ENCODE results near the gene HSCB. TPM values are rescaled to one million over a fixed set of nuclear protein-coding genes. Genes with fewer than 3 reads are reported as not detected.

HSCB gene
- total and polyA plus RNA-seq, 9 of the 15 experiments (the other 6 are each of a cell fraction or from before 2014, with no cell fraction given): 2.6 to 13.1 (median 8.6) TPM

DNA sequence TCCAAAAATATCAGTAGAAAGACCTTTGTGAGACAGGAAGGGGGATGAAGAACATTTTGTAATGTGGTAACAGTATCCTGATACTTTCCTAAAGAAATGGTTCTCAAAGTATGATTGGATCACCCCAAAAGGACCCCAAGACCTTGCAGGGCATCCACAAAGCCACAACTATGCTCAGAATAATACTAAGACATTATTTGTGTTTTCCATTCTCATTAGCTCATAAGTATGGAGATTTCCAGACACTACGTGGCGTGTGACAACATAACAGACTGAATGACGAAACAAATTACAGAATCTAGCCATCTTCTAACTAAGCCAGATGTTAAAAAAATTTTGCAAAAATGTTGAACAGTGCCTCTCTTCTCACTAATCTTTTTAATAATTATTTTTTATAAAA lies 25.2 kb upstream of the HSCB start (continued):
- TF ChIP-seq ZNF311 (CRISPR knock-in tag; IDR thresholded peaks at IDR 0.05) (no peak), NR2C1 (IDR thresholded peaks at IDR 0.05) (no peak), NR2C1 (tag; IDR thresholded peaks at IDR 0.05) (no peak), CBX8 (IDR thresholded peaks at IDR 0.05; ENCODE audit: borderline replicate concordance, extremely low read depth, low read depth, low read length, poor library complexity, severe bottlenecking) (no peak), ZNF766 (CRISPR knock-in tag; conservative IDR thresholded peaks at IDR 0.05) (no peak), ARHGAP35 (IDR thresholded peaks at IDR 0.05; ENCODE audit: partially characterized antibody) (no peak)
- TF ChIP-seq, protein P1, sequence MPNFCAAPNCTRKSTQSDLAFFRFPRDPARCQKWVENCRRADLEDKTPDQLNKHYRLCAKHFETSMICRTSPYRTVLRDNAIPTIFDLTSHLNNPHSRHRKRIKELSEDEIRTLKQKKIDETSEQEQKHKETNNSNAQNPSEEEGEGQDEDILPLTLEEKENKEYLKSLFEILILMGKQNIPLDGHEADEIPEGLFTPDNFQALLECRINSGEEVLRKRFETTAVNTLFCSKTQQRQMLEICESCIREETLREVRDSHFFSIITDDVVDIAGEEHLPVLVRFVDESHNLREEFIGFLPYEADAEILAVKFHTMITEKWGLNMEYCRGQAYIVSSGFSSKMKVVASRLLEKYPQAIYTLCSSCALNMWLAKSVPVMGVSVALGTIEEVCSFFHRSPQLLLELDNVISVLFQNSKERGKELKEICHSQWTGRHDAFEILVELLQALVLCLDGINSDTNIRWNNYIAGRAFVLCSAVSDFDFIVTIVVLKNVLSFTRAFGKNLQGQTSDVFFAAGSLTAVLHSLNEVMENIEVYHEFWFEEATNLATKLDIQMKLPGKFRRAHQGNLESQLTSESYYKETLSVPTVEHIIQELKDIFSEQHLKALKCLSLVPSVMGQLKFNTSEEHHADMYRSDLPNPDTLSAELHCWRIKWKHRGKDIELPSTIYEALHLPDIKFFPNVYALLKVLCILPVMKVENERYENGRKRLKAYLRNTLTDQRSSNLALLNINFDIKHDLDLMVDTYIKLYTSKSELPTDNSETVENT (CRISPR knock-in tag; IDR thresholded peaks at IDR 0.05): no peak
- TF ChIP-seq, protein P2, sequence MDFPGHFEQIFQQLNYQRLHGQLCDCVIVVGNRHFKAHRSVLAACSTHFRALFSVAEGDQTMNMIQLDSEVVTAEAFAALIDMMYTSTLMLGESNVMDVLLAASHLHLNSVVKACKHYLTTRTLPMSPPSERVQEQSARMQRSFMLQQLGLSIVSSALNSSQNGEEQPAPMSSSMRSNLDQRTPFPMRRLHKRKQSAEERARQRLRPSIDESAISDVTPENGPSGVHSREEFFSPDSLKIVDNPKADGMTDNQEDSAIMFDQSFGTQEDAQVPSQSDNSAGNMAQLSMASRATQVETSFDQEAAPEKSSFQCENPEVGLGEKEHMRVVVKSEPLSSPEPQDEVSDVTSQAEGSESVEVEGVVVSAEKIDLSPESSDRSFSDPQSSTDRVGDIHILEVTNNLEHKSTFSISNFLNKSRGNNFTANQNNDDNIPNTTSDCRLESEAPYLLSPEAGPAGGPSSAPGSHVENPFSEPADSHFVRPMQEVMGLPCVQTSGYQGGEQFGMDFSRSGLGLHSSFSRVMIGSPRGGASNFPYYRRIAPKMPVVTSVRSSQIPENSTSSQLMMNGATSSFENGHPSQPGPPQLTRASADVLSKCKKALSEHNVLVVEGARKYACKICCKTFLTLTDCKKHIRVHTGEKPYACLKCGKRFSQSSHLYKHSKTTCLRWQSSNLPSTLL (IDR thresholded peaks at IDR 0.05): no peak
- TF ChIP-seq, protein P3, sequence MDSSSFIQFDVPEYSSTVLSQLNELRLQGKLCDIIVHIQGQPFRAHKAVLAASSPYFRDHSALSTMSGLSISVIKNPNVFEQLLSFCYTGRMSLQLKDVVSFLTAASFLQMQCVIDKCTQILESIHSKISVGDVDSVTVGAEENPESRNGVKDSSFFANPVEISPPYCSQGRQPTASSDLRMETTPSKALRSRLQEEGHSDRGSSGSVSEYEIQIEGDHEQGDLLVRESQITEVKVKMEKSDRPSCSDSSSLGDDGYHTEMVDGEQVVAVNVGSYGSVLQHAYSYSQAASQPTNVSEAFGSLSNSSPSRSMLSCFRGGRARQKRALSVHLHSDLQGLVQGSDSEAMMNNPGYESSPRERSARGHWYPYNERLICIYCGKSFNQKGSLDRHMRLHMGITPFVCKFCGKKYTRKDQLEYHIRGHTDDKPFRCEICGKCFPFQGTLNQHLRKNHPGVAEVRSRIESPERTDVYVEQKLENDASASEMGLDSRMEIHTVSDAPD (CRISPR knock-in tag; IDR thresholded peaks at IDR 0.05): no peak

Measured in K562 (cell line).